ENCODE results near the gene SFN. TPM values are rescaled to one million over a fixed set of nuclear protein-coding genes. Genes with fewer than 3 reads are reported as not detected.

SFN gene
- total and polyA plus RNA-seq, 2 of the 13 experiments (the other 11 are each of a cell fraction or from before 2014, with no cell fraction given), result 4.3 to 5.6 TPM

GRCh38 chr1:26838474-26839338 lies 24.2 kb upstream of the SFN start:
- Histone ChIP-seq H3K9ac (ENCODE audit: insufficient read depth, low read depth, low read length) (peak overlapping the region; percentile 50), H3K36me3 (replicated peaks in 1 of 2; ENCODE audit: control insufficient read depth in 1 of 2, insufficient read depth in 2 of 2, low read length in 2 of 2) (peaks cover 7 to 30% of the 10 kb centered on the region in 2 experiments; a peak in 4 of 5 replicates), H3K9me3 (ENCODE audit: low read length) (no peaks in the 10 kb centered on the region), H3K27ac (ENCODE audit: extremely low read length, insufficient read depth, low read length) (peak overlapping the region; percentile 70), H3K79me2 (ENCODE audit: insufficient read depth, low read length) (no peaks in the 10 kb centered on the region), H2AFZ (ENCODE audit: low read length) (no peak overlapping the region), H3K4me3 (replicated peaks in 1 of 3; ENCODE audit: insufficient read depth in 1 of 3, low read depth in 2 of 3, low read length in 3 of 3) (no peak overlapping the region), H3K4me2 (ENCODE audit: low read depth, low read length) (peak overlapping the region; percentile 35), H3K27me3 (ENCODE audit: control insufficient read depth in 1 of 2, insufficient read depth in 2 of 2, low read length in 2 of 2) (no peaks in the 10 kb centered on the region), H3K4me1 (ENCODE audit: insufficient read depth, low read length) (peaks cover 30% of the 10 kb centered on the region), H4K20me1 (ENCODE audit: insufficient read depth, low read length) (no peaks in the 10 kb centered on the region)
- ATAC-seq (peak; percentile 96), DNase-seq (ENCODE audit: low spot score) (peak; percentile 78), FAIRE-seq (peak; percentile 90)
- ChIA-PET POLR2A (interaction anchor here (0.6 to 1.9 kb wide), 10 partner anchors 9 to 407 kb away, joined by 3 to 7 read pairs (median 3); partner anchors contain the start of genes DHDDS and GPN2), CTCF (ENCODE audit: low intra/inter-chr PET ratio, low total read pairs) (interaction anchor here (1.2 kb wide), 1 partner anchor 29 kb away, joined by 3 read pairs; no protein-coding TSS in a partner anchor)
- BruUV-seq (replicated peaks), result no TSS peak
- in situ Hi-C loops (cut with HindIII; ENCODE audit: extremely low pct_ligation_motif_present, low pct_unique_long_range_greater_than_20kb) (no loop called here), intact Hi-C loops (cut with micrococcal nuclease; ENCODE audit: unreplicated experiment) (loop anchor here (1.0 kb wide), 1 partner anchor 9 kb away; no protein-coding TSS in a partner anchor)
- WGBS (ENCODE audit: low lambda C conversion rate), result 15% methylated on average over 6 of the region's 8 CpGs
- TF ChIP-seq DMAP1 (CRISPR knock-in tag; IDR thresholded peaks at IDR 0.05) (peak; percentile 47; the same call in 1 of the 2 replicates), ZNF318 (CRISPR knock-in tag; IDR thresholded peaks at IDR 0.05) (no peak), HNF4G (IDR thresholded peaks at IDR 0.05; ENCODE audit: borderline replicate concordance, low read depth, low read length) (peak; percentile 30; the same call in 1 of the 2 replicates), HNF4G (CRISPR knock-in tag; IDR thresholded peaks at IDR 0.05; ENCODE audit: borderline replicate concordance, low read depth) (peak; percentile 46; the same call in 1 of the 2 replicates), EP300 (IDR thresholded peaks at IDR 0.05; ENCODE audit: low read depth in 2 of 2, low read length in 2 of 2) (peak in 1 of 2 experiments; percentile 69; a peak in 2 of 4 replicates), EP300 (CRISPR knock-in tag; IDR thresholded peaks at IDR 0.05; ENCODE audit: borderline replicate concordance) (peak; percentile 17; the same call in 1 of the 2 replicates), ZMYM3 (CRISPR knock-in tag; IDR thresholded peaks at IDR 0.05) (peak; percentile 86), NR2C2 (CRISPR knock-in tag; IDR thresholded peaks at IDR 0.05; ENCODE audit: borderline replicate concordance) (0 out of 2 replicates have a peak, but pooled peaks have one; percentile 50), KLF6 (CRISPR knock-in tag; IDR thresholded peaks at IDR 0.05) (0 out of 2 replicates have a peak, but pooled peaks have one; percentile 46), ETV5 (CRISPR knock-in tag; IDR thresholded peaks at IDR 0.05; ENCODE audit: borderline replicate concordance) (peak; percentile 56; the same call in 1 of the 2 replicates), AGO2 (optimal IDR thresholded peaks at IDR 0.05; ENCODE audit: low read depth, low read length) (no peak), SOX13 (IDR thresholded peaks at IDR 0.05) (no peak), SOX13 (CRISPR knock-in tag; conservative IDR thresholded peaks at IDR 0.05 in 1 of 2, IDR thresholded peaks at IDR 0.05 in 1 of 2) (peak in 1 of 2 experiments; percentile 68; a peak in 2 of 4 replicates)

All from HepG2 (cell line).